A549 (cell line): Measurements from ENCODE around the gene USP24.

Experiments
- ESRRA ChIP-seq: fragments of 150-350 bp; IDR thresholded peaks from 2 replicates; pipeline ENCODE4 v1.6.1; 2014; ENCODE audit warnings: mild to moderate bottlenecking, low read length, borderline replicate concordance
- MAFK ChIP-seq: fragments of 450-650 bp; IDR thresholded peaks from 2 replicates; pipeline ENCODE4 v1.6.1; 2014; ENCODE audit not compliant: partially characterized antibody
- RNF2 ChIP-seq: fragments of 200-600 bp; sonication (generic); IDR thresholded peaks from 2 replicates; pipeline ENCODE4 v1.6.1; 2016; ENCODE audit warnings: low read depth, mild to moderate bottlenecking, antibody characterized with exemption, moderate library complexity, borderline replicate concordance
- SMC3 ChIP-seq: fragments of >200 bp; sonication (Bioruptor Twin); formaldehyde crosslinking; IDR thresholded peaks from 3 replicates; pipeline ENCODE4 v1.6.1; 2018; ENCODE audit warnings: inconsistent platforms
- ZFP36 ChIP-seq: fragments of 450-650 bp; IDR thresholded peaks from 2 replicates; pipeline ENCODE4 v1.6.1; 2014; ENCODE audit warnings: borderline replicate concordance; ENCODE audit not compliant: partially characterized antibody
- TF ChIP-seq, protein P1 (sequence below): fragments of >200 bp; sonication (Bioruptor Twin); formaldehyde crosslinking; IDR thresholded peaks from 3 replicates; pipeline ENCODE4 v1.5.1; 2016

DNA sequence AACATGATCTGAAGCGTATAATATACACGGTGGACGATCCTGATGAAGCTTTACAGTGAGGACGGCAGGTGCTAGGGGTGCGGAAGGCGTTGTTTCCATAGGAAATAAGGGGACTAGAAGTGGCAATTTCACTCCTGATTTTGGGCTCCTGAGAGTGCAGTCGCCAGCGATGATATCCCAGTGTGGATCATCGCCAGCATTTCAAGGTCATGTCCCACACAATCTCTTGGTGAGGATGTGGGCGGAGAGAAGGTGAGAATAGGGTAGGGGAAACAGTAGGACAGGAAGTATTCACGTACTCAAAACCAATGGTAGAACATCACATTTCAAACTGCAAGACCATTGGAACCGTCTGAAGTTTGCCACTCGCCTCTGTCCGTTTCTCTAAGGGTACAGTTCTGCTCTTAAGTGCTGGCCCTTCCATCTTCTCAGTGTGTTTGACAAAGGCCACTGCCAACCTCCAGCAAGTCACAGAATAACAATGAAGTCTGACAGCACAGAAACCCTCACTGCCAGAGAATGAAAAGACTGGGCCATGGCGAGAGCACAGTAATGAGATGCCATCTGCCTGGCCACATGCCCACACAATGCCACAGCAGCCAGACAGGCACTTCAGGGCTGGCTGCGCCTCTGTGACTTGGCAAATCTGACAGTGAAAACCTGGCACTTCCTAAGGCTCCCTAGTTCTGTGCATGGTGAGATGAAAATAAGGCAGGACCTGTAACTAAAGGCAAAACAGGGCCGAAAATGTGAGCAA is 148.0 kb downstream of the USP24 start:
- TF ChIP-seq MAFK (no peak), ZFP36 (no peak), RNF2 (no peak), SMC3 (no peak), ESRRA (no peak)
- TF ChIP-seq, protein P1, sequence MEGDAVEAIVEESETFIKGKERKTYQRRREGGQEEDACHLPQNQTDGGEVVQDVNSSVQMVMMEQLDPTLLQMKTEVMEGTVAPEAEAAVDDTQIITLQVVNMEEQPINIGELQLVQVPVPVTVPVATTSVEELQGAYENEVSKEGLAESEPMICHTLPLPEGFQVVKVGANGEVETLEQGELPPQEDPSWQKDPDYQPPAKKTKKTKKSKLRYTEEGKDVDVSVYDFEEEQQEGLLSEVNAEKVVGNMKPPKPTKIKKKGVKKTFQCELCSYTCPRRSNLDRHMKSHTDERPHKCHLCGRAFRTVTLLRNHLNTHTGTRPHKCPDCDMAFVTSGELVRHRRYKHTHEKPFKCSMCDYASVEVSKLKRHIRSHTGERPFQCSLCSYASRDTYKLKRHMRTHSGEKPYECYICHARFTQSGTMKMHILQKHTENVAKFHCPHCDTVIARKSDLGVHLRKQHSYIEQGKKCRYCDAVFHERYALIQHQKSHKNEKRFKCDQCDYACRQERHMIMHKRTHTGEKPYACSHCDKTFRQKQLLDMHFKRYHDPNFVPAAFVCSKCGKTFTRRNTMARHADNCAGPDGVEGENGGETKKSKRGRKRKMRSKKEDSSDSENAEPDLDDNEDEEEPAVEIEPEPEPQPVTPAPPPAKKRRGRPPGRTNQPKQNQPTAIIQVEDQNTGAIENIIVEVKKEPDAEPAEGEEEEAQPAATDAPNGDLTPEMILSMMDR: no peak
